HepG2 (cell line): ENCODE data around the gene CPNE2. TPM values are rescaled to one million over a fixed set of nuclear protein-coding genes. Genes with fewer than 3 reads are reported as not detected.
A peak's percentile ranks its signal among the peaks of the same experiment; 100 is the strongest.

Source experiments
- BCL6 ChIP-seq: IDR thresholded peaks from 2 replicates; pipeline ENCODE4 v1.6.1; 2016; ENCODE audit warnings: missing genetic modification reagents, missing compliant biosample characterization
- BHLHE40 ChIP-seq: IDR thresholded peaks from 2 replicates; pipeline ENCODE4 v1.6.1; 2011; ENCODE audit warnings: low read length, improper control_type of control experiment
- CENPX ChIP-seq: sonication (generic); formaldehyde crosslinking; IDR thresholded peaks from 2 replicates; pipeline ENCODE4 v1.9.0; 2021; ENCODE audit warnings: mild to moderate bottlenecking, missing genetic modification reagents, moderate library complexity
- ERF ChIP-seq: IDR thresholded peaks from 2 replicates; pipeline ENCODE4 v1.6.1; 2018; ENCODE audit warnings: missing biosample characterization, missing genetic modification reagents
- FOXM1 ChIP-seq: sonication (generic); formaldehyde crosslinking; IDR thresholded peaks from 2 replicates; pipeline ENCODE4 v1.5.0; 2020; ENCODE audit warnings: missing genetic modification reagents
- GABPB1 ChIP-seq: IDR thresholded peaks from 2 replicates; pipeline ENCODE4 v1.6.1; 2016; ENCODE audit warnings: mild to moderate bottlenecking, missing genetic modification reagents, moderate library complexity, missing compliant biosample characterization
- HNF4A ChIP-seq: sonication (generic); formaldehyde crosslinking; IDR thresholded peaks from 2 replicates; pipeline ENCODE4 v1.4.0; 2020; ENCODE audit warnings: missing genetic modification reagents
- KDM4B ChIP-seq: sonication (generic); formaldehyde crosslinking; IDR thresholded peaks from 2 replicates; pipeline ENCODE4 v1.4.0; 2020; ENCODE audit warnings: missing genetic modification reagents
- NFE2L1 ChIP-seq: sonication (generic); formaldehyde crosslinking; IDR thresholded peaks from 2 replicates; pipeline ENCODE4 v1.4.0; 2020; ENCODE audit warnings: missing genetic modification reagents, mild to moderate bottlenecking, borderline replicate concordance
- NFKBIZ ChIP-seq: IDR thresholded peaks from 2 replicates; pipeline ENCODE4 v1.6.1; 2018; ENCODE audit warnings: missing genetic modification reagents, missing compliant biosample characterization
- PRMT3 ChIP-seq: sonication (generic); formaldehyde crosslinking; IDR thresholded peaks from 2 replicates; pipeline ENCODE4 v1.8.1; 2022; ENCODE audit warnings: low read depth, mild to moderate bottlenecking, moderate library complexity, missing genetic modification reagents, borderline replicate concordance
- SOX6 ChIP-seq, 2 experiments: fragments of 450-650 bp in 1 of 2; sonication (generic) in 1 of 2; formaldehyde crosslinking in 1 of 2; IDR thresholded peaks; 2 replicates each; pipeline versions ENCODE4 v1.4.0 to v1.6.1; 2017 to 2020; ENCODE audit warnings: antibody characterized with exemption in 1 of 2, mild to moderate bottlenecking in 1 of 2, missing genetic modification reagents in 1 of 2
- TAF1 ChIP-seq: sonication (generic); formaldehyde crosslinking; IDR thresholded peaks from 2 replicates; pipeline ENCODE4 v1.4.0; 2020; ENCODE audit warnings: missing genetic modification reagents
- TCF7 ChIP-seq: sonication (generic); IDR thresholded peaks from 2 replicates; pipeline ENCODE4 v1.6.1; 2016; ENCODE audit warnings: antibody characterized with exemption, low read depth
- ZNF326 ChIP-seq: sonication (generic); formaldehyde crosslinking; IDR thresholded peaks from 2 replicates; pipeline ENCODE4 v1.4.0; 2020; ENCODE audit warnings: missing genetic modification reagents, borderline replicate concordance
- ZNF564 ChIP-seq: sonication (generic); formaldehyde crosslinking; IDR thresholded peaks from 2 replicates; pipeline ENCODE4 v1.8.1; 2023; ENCODE audit warnings: mild to moderate bottlenecking, missing genetic modification reagents
- ZNF619 ChIP-seq: sonication (generic); formaldehyde crosslinking; IDR thresholded peaks from 2 replicates; pipeline ENCODE4 v1.4.0; 2020; ENCODE audit warnings: mild to moderate bottlenecking, missing genetic modification reagents
- ZNF652 ChIP-seq: IDR thresholded peaks from 2 replicates; pipeline ENCODE4 v1.6.1; 2016; ENCODE audit warnings: low read depth, borderline replicate concordance
- ZNF772 ChIP-seq: sonication (generic); formaldehyde crosslinking; IDR thresholded peaks from 2 replicates; pipeline ENCODE4 v1.5.0; 2020; ENCODE audit warnings: mild to moderate bottlenecking, missing genetic modification reagents
- ZNF776 ChIP-seq: sonication (generic); formaldehyde crosslinking; IDR thresholded peaks from 2 replicates; pipeline ENCODE4 v1.4.0; 2020; ENCODE audit warnings: mild to moderate bottlenecking, missing genetic modification reagents
- polyA plus RNA-seq, 8 experiments: library from polyadenylated mRNA; depleted of rRNA in 3 of 8; stranded (reverse) in 7 of 8; unstranded in 1 of 8; fragments of >200 nt; fragmentation: Illumina TruSeq in 4 of 8; extraction: Trizol in 4 of 8; gene quantifications; 2 replicates each; pipeline versions ENCODE4 v1.2.1 to v1.2.3, GENCODE V29; 2011 to 2016; ENCODE audit warnings: low read depth in 4 of 8, missing spikeins in 1 of 8, mixed read lengths in 1 of 8; ENCODE audit not compliant: insufficient read depth in 1 of 8
- total RNA-seq, 5 experiments: library from RNA; depleted of rRNA; stranded (reverse); fragments of >200 nt; fragmentation: Illumina TruSeq; extraction: Trizol; gene quantifications; 2 replicates each; pipeline ENCODE4 v1.2.3, GENCODE V29; 2016; ENCODE audit warnings: low read depth in 1 of 5
- TF ChIP-seq, protein P1 (sequence below): sonication (generic); formaldehyde crosslinking; IDR thresholded peaks from 2 replicates; pipeline ENCODE4 v1.5.0; 2020; ENCODE audit warnings: mild to moderate bottlenecking, missing genetic modification reagents, borderline replicate concordance
- TF ChIP-seq, protein P2 (sequence below): IDR thresholded peaks from 2 replicates; pipeline ENCODE4 v1.6.1; 2012; ENCODE audit warnings: low read depth, low read length, improper control_type of control experiment
- TF ChIP-seq, protein P3 (sequence below): sonication (generic); formaldehyde crosslinking; IDR thresholded peaks from 2 replicates; pipeline ENCODE4 v1.4.0; 2020; ENCODE audit warnings: missing genetic modification reagents
- TF ChIP-seq, protein P4 (sequence below): sonication (generic); formaldehyde crosslinking; IDR thresholded peaks from 2 replicates; pipeline ENCODE4 v1.5.0; 2020; ENCODE audit warnings: mild to moderate bottlenecking, missing genetic modification reagents

Gene CPNE2
- total and polyA plus RNA-seq, 2 of the 13 experiments (the other 11 are each of a cell fraction or from before 2014, with no cell fraction given), result 10.6 to 23.3 TPM

DNA sequence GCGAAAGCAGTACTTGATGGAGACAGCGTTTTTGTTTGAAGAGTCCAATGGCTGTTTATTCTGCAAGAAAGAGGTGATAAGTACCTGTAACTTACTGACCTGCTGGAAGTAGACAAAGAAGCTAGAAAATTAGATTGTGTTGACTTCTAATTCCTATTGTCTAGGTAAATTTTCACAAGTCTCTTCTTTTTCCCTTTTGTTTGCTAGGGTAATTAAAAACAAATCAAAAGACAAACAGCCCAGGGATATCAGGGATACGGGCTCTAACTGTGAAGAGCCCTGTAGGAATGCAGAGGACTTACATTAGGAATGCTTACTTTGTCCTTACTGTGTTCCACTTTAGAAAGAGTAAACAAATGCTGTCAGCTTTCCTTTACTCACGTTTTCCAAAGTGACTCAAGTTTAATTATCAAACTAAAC is 86.4 kb downstream of the CPNE2 start (continued):
- TF ChIP-seq, protein P1, sequence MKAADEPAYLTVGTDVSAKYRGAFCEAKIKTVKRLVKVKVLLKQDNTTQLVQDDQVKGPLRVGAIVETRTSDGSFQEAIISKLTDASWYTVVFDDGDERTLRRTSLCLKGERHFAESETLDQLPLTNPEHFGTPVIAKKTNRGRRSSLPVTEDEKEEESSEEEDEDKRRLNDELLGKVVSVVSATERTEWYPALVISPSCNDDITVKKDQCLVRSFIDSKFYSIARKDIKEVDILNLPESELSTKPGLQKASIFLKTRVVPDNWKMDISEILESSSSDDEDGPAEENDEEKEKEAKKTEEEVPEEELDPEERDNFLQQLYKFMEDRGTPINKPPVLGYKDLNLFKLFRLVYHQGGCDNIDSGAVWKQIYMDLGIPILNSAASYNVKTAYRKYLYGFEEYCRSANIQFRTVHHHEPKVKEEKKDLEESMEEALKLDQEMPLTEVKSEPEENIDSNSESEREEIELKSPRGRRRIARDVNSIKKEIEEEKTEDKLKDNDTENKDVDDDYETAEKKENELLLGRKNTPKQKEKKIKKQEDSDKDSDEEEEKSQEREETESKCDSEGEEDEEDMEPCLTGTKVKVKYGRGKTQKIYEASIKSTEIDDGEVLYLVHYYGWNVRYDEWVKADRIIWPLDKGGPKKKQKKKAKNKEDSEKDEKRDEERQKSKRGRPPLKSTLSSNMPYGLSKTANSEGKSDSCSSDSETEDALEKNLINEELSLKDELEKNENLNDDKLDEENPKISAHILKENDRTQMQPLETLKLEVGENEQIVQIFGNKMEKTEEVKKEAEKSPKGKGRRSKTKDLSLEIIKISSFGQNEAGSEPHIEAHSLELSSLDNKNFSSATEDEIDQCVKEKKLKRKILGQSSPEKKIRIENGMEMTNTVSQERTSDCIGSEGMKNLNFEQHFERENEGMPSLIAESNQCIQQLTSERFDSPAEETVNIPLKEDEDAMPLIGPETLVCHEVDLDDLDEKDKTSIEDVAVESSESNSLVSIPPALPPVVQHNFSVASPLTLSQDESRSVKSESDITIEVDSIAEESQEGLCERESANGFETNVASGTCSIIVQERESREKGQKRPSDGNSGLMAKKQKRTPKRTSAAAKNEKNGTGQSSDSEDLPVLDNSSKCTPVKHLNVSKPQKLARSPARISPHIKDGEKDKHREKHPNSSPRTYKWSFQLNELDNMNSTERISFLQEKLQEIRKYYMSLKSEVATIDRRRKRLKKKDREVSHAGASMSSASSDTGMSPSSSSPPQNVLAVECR, result no peak
- TF ChIP-seq ZNF776 (no peak), ZNF652 (CRISPR knock-in tag) (no peak), SOX6 (IDR thresholded peaks at IDR 0.05) (no peak), SOX6 (CRISPR knock-in tag; IDR thresholded peaks at IDR 0.05) (peak; percentile 48; the same call in 1 of the 2 replicates), ZNF772 (CRISPR knock-in tag) (no peak), GABPB1 (CRISPR knock-in tag) (no peak), NFE2L1 (CRISPR knock-in tag) (no peak), TAF1 (CRISPR knock-in tag) (no peak), ZNF326 (CRISPR knock-in tag) (no peak), ZNF564 (no peak), BCL6 (CRISPR knock-in tag) (peak; percentile 52; the same call in 1 of the 2 replicates), CENPX (CRISPR knock-in tag) (no peak), FOXM1 (no peak), TCF7 (no peak), ERF (CRISPR knock-in tag) (no peak), HNF4A (CRISPR knock-in tag) (no peak), NFKBIZ (CRISPR knock-in tag) (no peak), ZNF619 (CRISPR knock-in tag) (no peak), KDM4B (no peak), PRMT3 (CRISPR knock-in tag) (no peak), BHLHE40 (peak; percentile 65; the same call in 1 of the 2 replicates)
- TF ChIP-seq, protein P2, sequence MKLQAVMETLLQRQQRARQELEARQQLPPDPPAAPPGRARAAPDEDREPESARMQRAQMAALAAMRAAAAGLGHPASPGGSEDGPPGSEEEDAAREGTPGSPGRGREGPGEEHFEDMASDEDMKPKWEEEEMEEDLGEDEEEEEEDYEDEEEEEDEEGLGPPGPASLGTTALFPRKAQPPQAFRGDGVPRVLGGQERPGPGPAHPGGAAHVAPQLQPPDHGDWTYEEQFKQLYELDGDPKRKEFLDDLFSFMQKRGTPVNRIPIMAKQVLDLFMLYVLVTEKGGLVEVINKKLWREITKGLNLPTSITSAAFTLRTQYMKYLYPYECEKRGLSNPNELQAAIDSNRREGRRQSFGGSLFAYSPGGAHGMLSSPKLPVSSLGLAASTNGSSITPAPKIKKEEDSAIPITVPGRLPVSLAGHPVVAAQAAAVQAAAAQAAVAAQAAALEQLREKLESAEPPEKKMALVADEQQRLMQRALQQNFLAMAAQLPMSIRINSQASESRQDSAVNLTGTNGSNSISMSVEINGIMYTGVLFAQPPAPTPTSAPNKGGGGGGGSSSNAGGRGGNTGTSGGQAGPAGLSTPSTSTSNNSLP, result 0 out of 2 replicates have a peak, but pooled peaks have one; percentile 19
- TF ChIP-seq, protein P3, sequence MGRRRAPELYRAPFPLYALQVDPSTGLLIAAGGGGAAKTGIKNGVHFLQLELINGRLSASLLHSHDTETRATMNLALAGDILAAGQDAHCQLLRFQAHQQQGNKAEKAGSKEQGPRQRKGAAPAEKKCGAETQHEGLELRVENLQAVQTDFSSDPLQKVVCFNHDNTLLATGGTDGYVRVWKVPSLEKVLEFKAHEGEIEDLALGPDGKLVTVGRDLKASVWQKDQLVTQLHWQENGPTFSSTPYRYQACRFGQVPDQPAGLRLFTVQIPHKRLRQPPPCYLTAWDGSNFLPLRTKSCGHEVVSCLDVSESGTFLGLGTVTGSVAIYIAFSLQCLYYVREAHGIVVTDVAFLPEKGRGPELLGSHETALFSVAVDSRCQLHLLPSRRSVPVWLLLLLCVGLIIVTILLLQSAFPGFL (CRISPR knock-in tag), result no peak
- TF ChIP-seq, protein P4, sequence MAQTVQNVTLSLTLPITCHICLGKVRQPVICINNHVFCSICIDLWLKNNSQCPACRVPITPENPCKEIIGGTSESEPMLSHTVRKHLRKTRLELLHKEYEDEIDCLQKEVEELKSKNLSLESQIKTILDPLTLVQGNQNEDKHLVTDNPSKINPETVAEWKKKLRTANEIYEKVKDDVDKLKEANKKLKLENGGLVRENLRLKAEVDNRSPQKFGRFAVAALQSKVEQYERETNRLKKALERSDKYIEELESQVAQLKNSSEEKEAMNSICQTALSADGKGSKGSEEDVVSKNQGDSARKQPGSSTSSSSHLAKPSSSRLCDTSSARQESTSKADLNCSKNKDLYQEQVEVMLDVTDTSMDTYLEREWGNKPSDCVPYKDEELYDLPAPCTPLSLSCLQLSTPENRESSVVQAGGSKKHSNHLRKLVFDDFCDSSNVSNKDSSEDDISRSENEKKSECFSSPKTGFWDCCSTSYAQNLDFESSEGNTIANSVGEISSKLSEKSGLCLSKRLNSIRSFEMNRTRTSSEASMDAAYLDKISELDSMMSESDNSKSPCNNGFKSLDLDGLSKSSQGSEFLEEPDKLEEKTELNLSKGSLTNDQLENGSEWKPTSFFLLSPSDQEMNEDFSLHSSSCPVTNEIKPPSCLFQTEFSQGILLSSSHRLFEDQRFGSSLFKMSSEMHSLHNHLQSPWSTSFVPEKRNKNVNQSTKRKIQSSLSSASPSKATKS (CRISPR knock-in tag), result no peak
